B cell (primary cell): ENCODE data around the gene LCP1. TPM values are rescaled to one million over a fixed set of nuclear protein-coding genes. Genes with fewer than 3 reads are reported as not detected.

Source experiments
- ATAC-seq: fragments of 200-7000 bp; cut with Tn5 transposase; one replicate; pipeline ENCODE4 v1.10.0; 2021; ENCODE audit warnings: low read depth, mild to moderate bottlenecking, moderate number of reproducible peaks, moderate library complexity
- CTCF ChIA-PET: fragments of 350-600 bp; sonication (Branson Sonifier 250); formaldehyde crosslinking; loops from one replicate; lab custom pipeline; 2021; ENCODE audit warnings: antibody characterized with exemption, inconsistent platforms; lab: Charles Lee
- POLR2A ChIA-PET: fragments of 350-600 bp; sonication (Branson Sonifier 250); formaldehyde crosslinking; loops from one replicate; lab custom pipeline; 2021; ENCODE audit warnings: antibody characterized with exemption; lab: Charles Lee
- DNase-seq: peaks from one replicate; pipeline ENCODE4 v3.0.0; 2013
- H2AFZ ChIP-seq: 2 replicates; pipeline ENCODE4 v1.6.1; 2012; ENCODE audit warnings: mild to moderate bottlenecking, low read depth, low read length; ENCODE audit not compliant: insufficient read depth, poor library complexity, severe bottlenecking
- H3K27ac ChIP-seq, 2 donors: 1 replicate in 1 of 2; 2 replicates in 1 of 2; pipeline ENCODE4 v1.5.1; 2012 to 2013; ENCODE audit warnings: low read length in 2 of 2, mild to moderate bottlenecking in 2 of 2, moderate library complexity in 1 of 2
- H3K27me3 ChIP-seq, 4 experiments: fragments of 200-600 bp in 1 of 4; sonication (generic) in 1 of 4; replicated peaks in 1 of 4; 1 replicate in 2 of 4; 2 replicates in 2 of 4; pipeline versions ENCODE4 v1.6.1 to v1.7.0; 2013 to 2016; ENCODE audit warnings: low read length in 3 of 4, mild to moderate bottlenecking in 2 of 4, mixed read lengths in 1 of 4, moderate library complexity in 1 of 4; ENCODE audit not compliant: insufficient read depth in 4 of 4, control insufficient read depth in 3 of 4; ENCODE audit errors: control extremely low read depth in 1 of 4
- H3K36me3 ChIP-seq, 2 experiments: replicated peaks in 1 of 2; 1 replicate in 1 of 2; 2 replicates in 1 of 2; pipeline versions ENCODE4 v1.6.1 to v1.7.1; 2013; ENCODE audit warnings: low read length in 1 of 2; ENCODE audit not compliant: insufficient read depth in 2 of 2, control insufficient read depth in 1 of 2; ENCODE audit errors: control extremely low read depth in 1 of 2, extremely low read depth in 1 of 2
- H3K4me1 ChIP-seq, 2 donors: fragments of 200-600 bp in 1 of 2; sonication (generic) in 1 of 2; 1 replicate in 1 of 2; 2 replicates in 1 of 2; pipeline versions ENCODE4 v1.5.1 to v1.6.1; 2013 to 2017; ENCODE audit warnings: low read length in 2 of 2; ENCODE audit not compliant: control insufficient read depth in 2 of 2, insufficient read depth in 2 of 2
- H3K4me2 ChIP-seq: replicated peaks from 2 replicates; pipeline ENCODE3; 2012; ENCODE audit warnings: mild to moderate bottlenecking, low read depth, low read length; ENCODE audit not compliant: poor library complexity, severe bottlenecking
- H3K4me3 ChIP-seq, 5 experiments: fragments of 200-600 bp in 1 of 5; sonication (generic) in 1 of 5; 1 replicate in 3 of 5; 2 replicates in 2 of 5; pipeline versions ENCODE4 v1.5.1 to v1.7.0; 2011 to 2016; ENCODE audit warnings: low read length in 4 of 5, mild to moderate bottlenecking in 4 of 5, low read depth in 2 of 5, control low read depth in 1 of 5, moderate library complexity in 1 of 5; ENCODE audit not compliant: insufficient read depth in 1 of 5; ENCODE audit errors: control extremely low read depth in 1 of 5, extremely low read depth in 1 of 5
- H3K79me2 ChIP-seq: fragments of 200-600 bp; sonication (generic); one replicate; pipeline ENCODE4 v1.6.0; 2016; ENCODE audit warnings: low read length; ENCODE audit not compliant: control insufficient read depth, insufficient read depth
- H3K9ac ChIP-seq: fragments of 200-600 bp; sonication (generic); 2 replicates; pipeline ENCODE4 v1.6.1; 2017; ENCODE audit warnings: mild to moderate bottlenecking, low read length, moderate library complexity
- H3K9me3 ChIP-seq, 3 donors: one replicate each; pipeline versions ENCODE4 v1.6.1 to v1.7.1; 2013; ENCODE audit warnings: low read length in 2 of 3; ENCODE audit not compliant: control insufficient read depth in 2 of 3, insufficient read depth in 1 of 3; ENCODE audit errors: control extremely low read depth in 1 of 3
- H4K20me1 ChIP-seq: 2 replicates; pipeline ENCODE4 v1.6.0; 2012; ENCODE audit warnings: mild to moderate bottlenecking, low read length; ENCODE audit not compliant: insufficient read depth, control insufficient read depth, poor library complexity, severe bottlenecking
- H3K27ac Mint-ChIP-seq: one replicate; pipeline ENCODE4 v1.8.0; 2021; ENCODE audit warnings: mixed read lengths
- H3K27me3 Mint-ChIP-seq: one replicate; pipeline ENCODE4 v1.8.0; 2021; ENCODE audit warnings: mixed read lengths
- H3K4me1 Mint-ChIP-seq: one replicate; pipeline ENCODE4 v1.8.0; 2021; ENCODE audit warnings: mixed read lengths
- H3K4me3 Mint-ChIP-seq: one replicate; pipeline ENCODE4 v1.8.0; 2021; ENCODE audit warnings: mixed read lengths
- H3K9me3 Mint-ChIP-seq: one replicate; pipeline ENCODE4 v1.8.0; 2022; ENCODE audit warnings: mixed read lengths; ENCODE audit not compliant: insufficient read depth
- EZH2 ChIP-seq: IDR thresholded peaks from 2 replicates; pipeline ENCODE4 v1.6.1; 2012; ENCODE audit warnings: borderline replicate concordance, low read depth, mild to moderate bottlenecking, moderate library complexity, low read length; ENCODE audit not compliant: insufficient read depth, poor library complexity, severe bottlenecking
- WGBS: methylation state at CpG from one replicate; pipeline ENCODE4 v1.1.5; 2013; ENCODE audit warnings: missing lambda C conversion rate; ENCODE audit not compliant: insufficient coverage; 5-methylcytosine and 5-hydroxymethylcytosine counted together
- intact Hi-C: fragments of 100-400 bp; cut with micrococcal nuclease; formaldehyde crosslinking; loops from one replicate; pipeline ENCODE4 v1.10.0; 2022
- polyA plus RNA-seq: library from polyadenylated mRNA; depleted of rRNA; stranded (reverse); fragments of >200 nt; gene quantifications from 2 replicates; pipeline ENCODE4 v1.2.3, GENCODE V29; 2012
- total RNA-seq, 2 donors: library from RNA; stranded (reverse); fragments of 120-200 nt in 1 of 2; gene quantifications; 1 replicate in 1 of 2; 2 replicates in 1 of 2; pipeline versions ENCODE4 v1.2.3 to v1.2.4, GENCODE V29; 2013 to 2022
- TF ChIP-seq, protein P1 (sequence below): fragments of 200-600 bp; IDR thresholded peaks from one replicate; pipeline ENCODE4 v1.8.0; 2022; ENCODE audit warnings: antibody characterized with exemption, mild to moderate bottlenecking

The LCP1 gene
- total and polyA plus RNA-seq, 2 donors (not counting 1 experiment from before 2014, with no cell fraction given) = 151 to 243 TPM

DNA sequence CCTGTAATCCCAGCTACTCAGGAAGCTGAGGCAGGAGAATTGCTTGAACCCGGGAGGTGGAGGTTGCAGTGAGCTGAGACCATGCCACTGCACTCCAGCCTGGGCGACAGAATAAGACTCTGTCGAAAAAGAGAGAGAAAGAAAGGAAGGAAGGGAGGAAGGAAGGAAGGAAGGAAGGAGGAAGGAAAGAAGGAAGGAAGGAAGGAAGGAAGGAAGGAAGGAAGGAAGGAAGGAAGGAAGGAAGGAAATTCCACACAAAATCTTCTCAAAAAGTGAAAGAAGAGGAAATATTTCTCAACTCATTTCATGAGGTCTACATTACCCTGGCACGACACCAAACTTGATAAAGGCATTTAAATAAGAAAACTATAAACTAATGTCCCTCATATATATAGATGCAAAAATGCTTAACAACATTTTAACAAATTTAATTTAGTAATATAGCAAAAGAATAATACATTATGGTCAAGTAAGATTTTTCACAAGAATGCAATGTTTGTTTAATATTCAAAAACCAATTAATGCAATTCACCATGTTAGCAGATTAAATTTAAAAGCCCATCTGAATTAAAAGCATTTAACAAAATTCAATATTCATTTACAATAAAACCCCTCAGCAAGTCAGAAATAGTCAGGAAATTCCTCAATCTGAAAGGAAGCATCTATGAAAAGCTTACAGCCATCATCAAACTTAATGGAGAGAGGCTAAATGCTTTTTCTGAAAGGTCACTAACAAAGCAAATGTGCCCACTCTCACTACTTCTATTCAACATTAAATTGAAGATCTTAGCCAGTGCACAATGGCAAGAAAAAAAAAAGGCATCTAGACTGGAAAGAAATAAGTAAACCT is 65.1 kb downstream of the LCP1 start:
- H3K27me3 Mint-ChIP-seq = peaks cover 17% of the 10 kb centered on the region
- POLR2A ChIA-PET = no interaction called here

DNA sequence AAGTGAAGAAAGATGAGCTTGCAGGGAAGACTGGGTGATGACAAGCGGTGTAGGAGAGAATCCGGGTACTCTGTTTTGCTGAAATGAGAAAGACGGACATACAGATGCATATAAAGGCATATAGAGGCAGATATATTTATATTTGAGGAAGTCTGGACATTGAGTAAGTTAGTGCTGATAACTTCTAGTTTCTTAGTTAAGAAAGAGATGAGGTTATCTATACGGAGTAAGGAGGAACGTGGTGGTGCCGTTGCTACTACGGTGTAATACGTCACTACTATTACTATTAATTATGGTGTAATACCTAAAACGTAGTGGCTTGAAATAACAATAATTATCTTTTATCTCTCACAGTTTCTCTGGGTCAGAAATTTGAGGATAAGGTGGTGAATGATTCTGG is 67.4 kb downstream of the LCP1 start:
- Histone ChIP-seq H2AFZ (no peak overlapping the region), H3K79me2 (no peaks in the 10 kb centered on the region), H3K4me3 (no peak overlapping the region), H3K9me3 (no peaks in the 10 kb centered on the region), H4K20me1 (no peaks in the 10 kb centered on the region), H3K27ac (no peak overlapping the region), H3K9ac (no peak overlapping the region), H3K4me1 (no peaks in the 10 kb centered on the region), H3K4me2 (no peak overlapping the region), H3K36me3 (no peaks in the 10 kb centered on the region), H3K27me3 (peaks cover 0 to 4% (median 1%) of the 10 kb centered on the region in 4 experiments)
- Mint-ChIP-seq H3K27me3 (peaks cover 27% of the 10 kb centered on the region), H3K4me3 (no peak overlapping the region), H3K4me1 (no peaks in the 10 kb centered on the region), H3K27ac (no peak overlapping the region), H3K9me3 (no peaks in the 10 kb centered on the region)
- no peak for DNase-seq
- TF ChIP-seq, protein P1, sequence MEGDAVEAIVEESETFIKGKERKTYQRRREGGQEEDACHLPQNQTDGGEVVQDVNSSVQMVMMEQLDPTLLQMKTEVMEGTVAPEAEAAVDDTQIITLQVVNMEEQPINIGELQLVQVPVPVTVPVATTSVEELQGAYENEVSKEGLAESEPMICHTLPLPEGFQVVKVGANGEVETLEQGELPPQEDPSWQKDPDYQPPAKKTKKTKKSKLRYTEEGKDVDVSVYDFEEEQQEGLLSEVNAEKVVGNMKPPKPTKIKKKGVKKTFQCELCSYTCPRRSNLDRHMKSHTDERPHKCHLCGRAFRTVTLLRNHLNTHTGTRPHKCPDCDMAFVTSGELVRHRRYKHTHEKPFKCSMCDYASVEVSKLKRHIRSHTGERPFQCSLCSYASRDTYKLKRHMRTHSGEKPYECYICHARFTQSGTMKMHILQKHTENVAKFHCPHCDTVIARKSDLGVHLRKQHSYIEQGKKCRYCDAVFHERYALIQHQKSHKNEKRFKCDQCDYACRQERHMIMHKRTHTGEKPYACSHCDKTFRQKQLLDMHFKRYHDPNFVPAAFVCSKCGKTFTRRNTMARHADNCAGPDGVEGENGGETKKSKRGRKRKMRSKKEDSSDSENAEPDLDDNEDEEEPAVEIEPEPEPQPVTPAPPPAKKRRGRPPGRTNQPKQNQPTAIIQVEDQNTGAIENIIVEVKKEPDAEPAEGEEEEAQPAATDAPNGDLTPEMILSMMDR = no peak
- TF ChIP-seq EZH2 = no peak
- intact Hi-C loops = no loop called here
- no peak for ATAC-seq
- 97% methylated on average over 3 of the region's 9 CpGs for WGBS
- CTCF ChIA-PET = no interaction called here
- POLR2A ChIA-PET = no interaction called here

More for the DNA sequence above, 65.1 kb downstream of the LCP1 start:
- WGBS = 100% methylated on average over 1 of the region's 4 CpGs
- no peaks in the 10 kb centered on the region for H3K4me1 ChIP-seq
- peaks cover 0 to 4% (median 0%) of the 10 kb centered on the region in 4 experiments for H3K27me3 ChIP-seq
- Mint-ChIP-seq H3K4me1 (no peaks in the 10 kb centered on the region), H3K27ac (no peak overlapping the region), H3K4me3 (no peak overlapping the region), H3K9me3 (no peaks in the 10 kb centered on the region)
- CTCF ChIA-PET = no interaction called here
- no peak overlapping the region for H3K4me2 ChIP-seq
- no peaks in the 10 kb centered on the region for H3K79me2 ChIP-seq
- ATAC-seq (no peak), DNase-seq (no peak)
- H3K4me3 ChIP-seq = no peak overlapping the region
- H3K9ac ChIP-seq = no peak overlapping the region
- H3K27ac ChIP-seq = no peak overlapping the region
- TF ChIP-seq, protein P1 = no peak
- no peak for TF ChIP-seq EZH2
- H3K36me3 ChIP-seq = no peaks in the 10 kb centered on the region
- H2AFZ ChIP-seq = no peak overlapping the region
- H4K20me1 ChIP-seq = no peaks in the 10 kb centered on the region
- H3K9me3 ChIP-seq = no peaks in the 10 kb centered on the region
- intact Hi-C loops = no loop called here
